ENCODE data around the gene GALNT2.
A peak's percentile ranks its signal among the peaks of the same experiment; 100 is the strongest.

Gene GALNT2

DNA sequence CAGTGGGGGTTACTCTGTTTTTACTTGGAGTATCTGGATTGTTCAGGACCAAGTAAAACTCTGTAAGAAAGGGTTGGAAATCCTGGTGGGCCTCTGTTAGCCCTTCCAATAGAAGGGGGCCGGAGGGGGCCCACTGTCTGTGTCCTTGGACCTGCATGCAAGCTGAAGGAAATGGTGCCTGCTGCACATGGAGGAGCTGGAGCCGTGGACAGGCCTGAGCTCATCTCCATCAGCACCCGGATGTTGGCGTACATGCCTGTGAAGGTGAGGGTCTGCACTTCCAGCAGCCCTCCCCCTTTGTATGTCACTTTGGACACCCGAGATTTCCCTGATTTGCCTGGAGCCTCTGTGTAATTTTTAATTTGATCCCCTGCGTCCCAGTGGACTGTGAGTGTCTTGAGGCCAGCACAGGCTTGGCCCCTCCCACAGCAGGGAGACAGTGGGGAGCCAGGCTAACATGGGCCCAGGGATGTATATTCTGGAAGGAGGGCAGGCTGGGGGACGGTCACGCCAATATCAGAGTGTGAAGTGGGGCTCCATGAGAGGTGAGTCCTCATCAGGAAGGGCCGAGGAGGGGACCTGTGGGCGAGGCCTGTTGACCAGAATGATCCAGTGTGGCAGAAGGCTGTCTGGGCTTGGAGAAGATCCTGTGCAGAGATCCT is 16.8 kb downstream of the GALNT2 start:
- Histone ChIP-seq H3K4me3 (ENCODE audit: insufficient read length, low read depth) (no peak overlapping the region), H3K4me1 (ENCODE audit: insufficient read depth, insufficient read length) (peaks cover 16% of the 10 kb centered on the region), H3K36me3 (ENCODE audit: insufficient read depth, insufficient read length, low read length) (peaks cover 16% of the 10 kb centered on the region), H3K9ac (ENCODE audit: insufficient read length, low read depth) (no peak overlapping the region), H3K9me3 (ENCODE audit: insufficient read depth, low read length) (no peaks in the 10 kb centered on the region; the same call in 1 of the 2 replicates), H3K27me3 (ENCODE audit: insufficient read depth, insufficient read length) (no peaks in the 10 kb centered on the region)
- TF ChIP-seq YY1 (IDR thresholded peaks at IDR 0.05; ENCODE audit: insufficient read depth, insufficient read length) (no peak), ZNF274 (IDR thresholded peaks at IDR 0.05; ENCODE audit: low read depth, low read length) (no peak), SUZ12 (IDR thresholded peaks at IDR 0.05; ENCODE audit: extremely low read depth, insufficient read depth, insufficient read length) (no peak)
- DNase-seq (ENCODE audit: low read depth, low spot score): no peak

DNA sequence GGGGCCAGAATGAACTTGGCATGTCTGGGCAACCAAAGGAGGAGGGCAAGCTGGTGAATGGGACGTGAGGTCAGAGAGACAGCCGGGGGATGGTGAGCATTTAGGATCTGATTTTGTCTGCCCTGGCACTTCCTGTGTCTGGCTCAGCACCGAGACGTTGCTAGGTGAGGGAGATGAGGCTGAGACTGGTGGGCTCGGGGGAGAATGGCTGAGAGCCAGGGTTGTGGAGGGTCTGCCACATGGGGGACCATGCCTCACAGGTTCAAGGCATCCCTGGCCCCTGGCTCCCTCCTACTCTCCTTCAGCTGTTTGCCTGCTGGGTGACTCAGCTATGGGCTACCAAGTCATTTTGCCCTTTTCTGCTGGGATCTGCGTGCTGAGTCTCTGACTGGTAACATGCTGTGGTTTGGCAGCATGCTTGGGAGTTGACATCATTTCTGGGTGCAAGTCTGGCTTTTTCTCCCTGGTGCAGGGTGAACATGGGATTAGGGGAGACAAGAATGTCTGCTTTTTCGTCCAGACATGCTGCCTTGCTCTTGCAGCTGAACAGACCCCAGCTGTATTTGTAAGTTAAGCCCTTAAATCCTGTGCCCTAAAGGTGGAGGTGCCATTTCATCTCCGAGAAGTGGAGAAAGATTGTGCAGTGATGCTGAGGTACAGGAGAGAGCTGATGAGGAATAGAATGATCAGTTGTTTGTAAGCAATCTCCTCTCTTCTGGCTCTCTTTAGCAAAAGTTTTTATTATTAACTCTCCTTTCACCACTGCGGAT is 17.6 kb downstream of the GALNT2 start:
- no peaks in the 10 kb centered on the region; the same call in 1 of the 2 replicates for H3K9me3 ChIP-seq (ENCODE audit: insufficient read depth, low read length)
- H3K4me1 ChIP-seq (ENCODE audit: insufficient read depth, insufficient read length): peaks cover 12% of the 10 kb centered on the region
- no peak for DNase-seq (ENCODE audit: low read depth, low spot score)
- H3K27me3 ChIP-seq (ENCODE audit: insufficient read depth, insufficient read length): no peaks in the 10 kb centered on the region
- H3K9ac ChIP-seq (ENCODE audit: insufficient read length, low read depth): peak overlapping the region; percentile 34
- TF ChIP-seq ZNF274 (IDR thresholded peaks at IDR 0.05; ENCODE audit: low read depth, low read length) (no peak), YY1 (IDR thresholded peaks at IDR 0.05; ENCODE audit: insufficient read depth, insufficient read length) (no peak), SUZ12 (IDR thresholded peaks at IDR 0.05; ENCODE audit: extremely low read depth, insufficient read depth, insufficient read length) (no peak)
- H3K36me3 ChIP-seq (ENCODE audit: insufficient read depth, insufficient read length, low read length): peaks cover 19% of the 10 kb centered on the region
- H3K4me3 ChIP-seq (ENCODE audit: insufficient read length, low read depth): no peak overlapping the region

DNA sequence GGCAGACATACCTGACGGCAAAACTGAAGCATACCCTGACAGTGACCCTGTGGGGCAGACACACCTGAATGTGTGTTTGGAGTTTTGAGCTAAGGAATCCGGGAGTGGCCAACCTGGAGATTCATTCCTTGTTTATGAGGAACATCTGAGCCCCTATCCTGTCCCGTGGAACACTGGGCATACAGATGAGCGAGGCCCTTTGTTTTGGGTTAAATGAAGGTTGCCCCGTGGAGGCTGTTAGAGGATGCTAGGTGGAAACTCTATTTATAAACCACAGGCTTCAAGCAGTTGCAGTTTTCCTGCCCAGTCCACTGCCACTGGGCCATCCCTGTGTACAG is 18.1 kb downstream of the GALNT2 start:
- no peak overlapping the region for H3K9ac ChIP-seq (ENCODE audit: insufficient read length, low read depth)
- peaks cover 12% of the 10 kb centered on the region for H3K4me1 ChIP-seq (ENCODE audit: insufficient read depth, insufficient read length)
- H3K36me3 ChIP-seq (ENCODE audit: insufficient read depth, insufficient read length, low read length): peaks cover 21% of the 10 kb centered on the region
- no peaks in the 10 kb centered on the region for H3K27me3 ChIP-seq (ENCODE audit: insufficient read depth, insufficient read length)
- TF ChIP-seq SUZ12 (IDR thresholded peaks at IDR 0.05; ENCODE audit: extremely low read depth, insufficient read depth, insufficient read length): no peak
- TF ChIP-seq ZNF274 (IDR thresholded peaks at IDR 0.05; ENCODE audit: low read depth, low read length): no peak
- TF ChIP-seq YY1 (IDR thresholded peaks at IDR 0.05; ENCODE audit: insufficient read depth, insufficient read length): no peak
- no peak overlapping the region for H3K4me3 ChIP-seq (ENCODE audit: insufficient read length, low read depth)
- H3K9me3 ChIP-seq (ENCODE audit: insufficient read depth, low read length): no peaks in the 10 kb centered on the region; the same call in 1 of the 2 replicates
- no peak for DNase-seq (ENCODE audit: low read depth, low spot score)

DNA sequence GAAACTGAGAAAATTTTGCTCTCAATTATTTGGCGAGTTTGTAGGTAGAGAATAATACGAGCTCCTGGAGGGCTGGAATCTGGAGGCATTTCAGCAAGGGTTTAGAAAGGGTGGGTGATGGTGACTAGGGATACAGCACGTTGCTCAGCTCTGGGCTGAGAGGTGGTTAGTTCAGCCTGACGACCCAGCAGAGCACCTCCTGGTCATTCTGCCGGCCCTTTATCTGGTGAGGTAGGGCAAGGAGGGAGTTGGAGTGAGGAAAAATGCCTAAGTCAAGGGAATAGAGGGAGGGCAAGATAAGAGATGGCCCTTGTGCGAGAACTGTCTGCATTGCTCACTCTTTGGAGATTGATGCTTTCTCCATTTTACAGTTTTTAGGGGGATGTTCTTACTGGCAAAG is 19.1 kb downstream of the GALNT2 start:
- TF ChIP-seq SUZ12 (IDR thresholded peaks at IDR 0.05; ENCODE audit: extremely low read depth, insufficient read depth, insufficient read length) (no peak), ZNF274 (IDR thresholded peaks at IDR 0.05; ENCODE audit: low read depth, low read length) (no peak), YY1 (IDR thresholded peaks at IDR 0.05; ENCODE audit: insufficient read depth, insufficient read length) (no peak)
- no peak for DNase-seq (ENCODE audit: low read depth, low spot score)
- Histone ChIP-seq H3K36me3 (ENCODE audit: insufficient read depth, insufficient read length, low read length) (peaks cover 13% of the 10 kb centered on the region), H3K9me3 (ENCODE audit: insufficient read depth, low read length) (no peaks in the 10 kb centered on the region; the same call in 1 of the 2 replicates), H3K27me3 (ENCODE audit: insufficient read depth, insufficient read length) (no peaks in the 10 kb centered on the region), H3K4me3 (ENCODE audit: insufficient read length, low read depth) (no peak overlapping the region), H3K4me1 (ENCODE audit: insufficient read depth, insufficient read length) (peaks cover 12% of the 10 kb centered on the region), H3K9ac (ENCODE audit: insufficient read length, low read depth) (no peak overlapping the region)

DNA sequence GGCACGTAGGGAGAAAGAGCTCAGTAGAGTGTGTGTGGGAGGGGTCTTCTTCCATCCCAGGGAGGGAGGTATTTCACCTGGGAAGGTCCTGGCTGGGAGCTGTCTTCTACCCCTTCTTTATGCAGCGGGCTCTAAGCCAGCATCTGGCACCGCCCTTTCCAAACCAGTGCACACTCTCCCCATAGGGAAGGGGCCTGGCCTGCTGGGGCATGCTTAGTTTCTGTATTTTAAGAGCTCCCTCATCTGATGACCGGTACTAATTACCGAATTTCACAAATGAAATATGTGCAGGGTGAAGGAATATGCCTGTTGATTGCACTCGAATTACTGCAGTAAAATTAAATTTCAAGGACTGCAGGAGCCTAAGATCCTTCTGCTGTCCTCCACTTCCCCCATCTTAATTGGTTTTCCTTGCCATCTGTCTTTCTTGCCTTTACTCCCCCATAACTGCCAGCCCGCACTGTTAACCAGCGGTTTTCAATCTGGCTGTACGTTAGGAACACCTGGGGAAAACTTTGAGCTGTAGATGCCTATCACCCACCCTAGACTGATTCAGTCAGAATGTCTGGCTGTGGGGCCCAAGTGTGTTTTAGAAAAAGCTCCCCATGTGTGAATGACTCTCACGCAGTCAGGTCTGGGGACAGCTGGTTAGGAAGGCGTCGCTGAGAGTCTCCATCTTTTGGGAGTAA is 20.1 kb downstream of the GALNT2 start:
- Histone ChIP-seq H3K36me3 (ENCODE audit: insufficient read depth, insufficient read length, low read length) (peaks cover 17% of the 10 kb centered on the region), H3K9ac (ENCODE audit: insufficient read length, low read depth) (no peak overlapping the region), H3K27me3 (ENCODE audit: insufficient read depth, insufficient read length) (no peaks in the 10 kb centered on the region), H3K4me3 (ENCODE audit: insufficient read length, low read depth) (no peak overlapping the region), H3K9me3 (ENCODE audit: insufficient read depth, low read length) (no peaks in the 10 kb centered on the region; the same call in 1 of the 2 replicates), H3K4me1 (ENCODE audit: insufficient read depth, insufficient read length) (peaks cover 12% of the 10 kb centered on the region)
- TF ChIP-seq SUZ12 (IDR thresholded peaks at IDR 0.05; ENCODE audit: extremely low read depth, insufficient read depth, insufficient read length): no peak
- TF ChIP-seq ZNF274 (IDR thresholded peaks at IDR 0.05; ENCODE audit: low read depth, low read length): no peak
- no peak for TF ChIP-seq YY1 (IDR thresholded peaks at IDR 0.05; ENCODE audit: insufficient read depth, insufficient read length)
- no peak for DNase-seq (ENCODE audit: low read depth, low spot score)

DNA sequence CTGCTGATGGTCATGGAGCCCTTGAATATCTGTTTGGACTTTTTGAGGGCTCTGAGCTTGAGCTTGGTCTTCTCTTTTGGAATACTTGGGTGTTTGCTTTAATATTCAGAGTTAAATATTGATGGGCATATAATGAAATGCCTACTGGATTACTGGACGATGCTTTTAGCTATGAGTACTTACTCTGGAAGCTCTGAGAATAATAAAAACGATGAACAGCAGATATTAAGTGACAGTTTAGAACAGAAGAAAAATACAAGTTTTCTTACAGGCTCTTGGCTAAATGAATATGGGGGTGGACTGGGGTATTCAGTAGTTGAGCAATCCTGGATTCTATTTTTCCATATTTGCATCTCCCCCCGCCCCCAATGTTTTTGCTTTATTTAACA is 20.7 kb downstream of the GALNT2 start:
- Histone ChIP-seq H3K9ac (ENCODE audit: insufficient read length, low read depth) (no peak overlapping the region), H3K4me1 (ENCODE audit: insufficient read depth, insufficient read length) (peaks cover 12% of the 10 kb centered on the region), H3K27me3 (ENCODE audit: insufficient read depth, insufficient read length) (no peaks in the 10 kb centered on the region), H3K9me3 (ENCODE audit: insufficient read depth, low read length) (no peaks in the 10 kb centered on the region; the same call in 1 of the 2 replicates), H3K4me3 (ENCODE audit: insufficient read length, low read depth) (no peak overlapping the region), H3K36me3 (ENCODE audit: insufficient read depth, insufficient read length, low read length) (peaks cover 17% of the 10 kb centered on the region)
- TF ChIP-seq ZNF274 (IDR thresholded peaks at IDR 0.05; ENCODE audit: low read depth, low read length): no peak
- no peak for TF ChIP-seq YY1 (IDR thresholded peaks at IDR 0.05; ENCODE audit: insufficient read depth, insufficient read length)
- TF ChIP-seq SUZ12 (IDR thresholded peaks at IDR 0.05; ENCODE audit: extremely low read depth, insufficient read depth, insufficient read length): no peak
- no peak for DNase-seq (ENCODE audit: low read depth, low spot score)
